Peyer's patch (tissue), 4 donors: ENCODE data around the gene BTBD16.

ENCODE experiments used
- POLR2A ChIP-seq, 2 donors: fragments of 450-650 bp; IDR thresholded peaks; one replicate each; pipeline ENCODE4 v1.5.1; 2017; ENCODE audit warnings: antibody characterized with exemption in 2 of 2, mild to moderate bottlenecking in 2 of 2, moderate library complexity in 2 of 2
- TF ChIP-seq, protein P1 (sequence below), 6 experiments: fragments of 450-650 bp in 4 of 6; fragments of 200-600 bp in 2 of 6; sonication (generic) in 1 of 6; IDR thresholded peaks; one replicate each; pipeline ENCODE4 v1.5.1; 2017 to 2019; ENCODE audit warnings: antibody characterized with exemption in 6 of 6, mild to moderate bottlenecking in 3 of 6, moderate library complexity in 1 of 6

- TF ChIP-seq, protein P1, sequence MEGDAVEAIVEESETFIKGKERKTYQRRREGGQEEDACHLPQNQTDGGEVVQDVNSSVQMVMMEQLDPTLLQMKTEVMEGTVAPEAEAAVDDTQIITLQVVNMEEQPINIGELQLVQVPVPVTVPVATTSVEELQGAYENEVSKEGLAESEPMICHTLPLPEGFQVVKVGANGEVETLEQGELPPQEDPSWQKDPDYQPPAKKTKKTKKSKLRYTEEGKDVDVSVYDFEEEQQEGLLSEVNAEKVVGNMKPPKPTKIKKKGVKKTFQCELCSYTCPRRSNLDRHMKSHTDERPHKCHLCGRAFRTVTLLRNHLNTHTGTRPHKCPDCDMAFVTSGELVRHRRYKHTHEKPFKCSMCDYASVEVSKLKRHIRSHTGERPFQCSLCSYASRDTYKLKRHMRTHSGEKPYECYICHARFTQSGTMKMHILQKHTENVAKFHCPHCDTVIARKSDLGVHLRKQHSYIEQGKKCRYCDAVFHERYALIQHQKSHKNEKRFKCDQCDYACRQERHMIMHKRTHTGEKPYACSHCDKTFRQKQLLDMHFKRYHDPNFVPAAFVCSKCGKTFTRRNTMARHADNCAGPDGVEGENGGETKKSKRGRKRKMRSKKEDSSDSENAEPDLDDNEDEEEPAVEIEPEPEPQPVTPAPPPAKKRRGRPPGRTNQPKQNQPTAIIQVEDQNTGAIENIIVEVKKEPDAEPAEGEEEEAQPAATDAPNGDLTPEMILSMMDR (IDR thresholded peaks at IDR 0.05) = no peak
- no peak for TF ChIP-seq POLR2A (IDR thresholded peaks at IDR 0.05)
Measured at GRCh38 chr10:122328676-122329075, 57.6 kb downstream of the BTBD16 start.
